A549 (cell line): ENCODE measurements around the gene PMPCA.
A peak's percentile ranks its signal among the peaks of the same experiment; 100 is the strongest.

Source experiments
- ATOH8 ChIP-seq: fragments of 250-450 bp; sonication (Bioruptor Pico); IDR thresholded peaks from 2 replicates; pipeline ENCODE4 v1.5.0; 2020; ENCODE audit warnings: low read depth, mild to moderate bottlenecking, moderate library complexity
- CHD2 ChIP-seq: fragments of 150-350 bp; IDR thresholded peaks from 2 replicates; pipeline ENCODE4 v1.6.1; 2014; ENCODE audit warnings: low read length; ENCODE audit not compliant: partially characterized antibody
- CHD4 ChIP-seq: fragments of 200-600 bp; sonication (generic); IDR thresholded peaks from 2 replicates; pipeline ENCODE4 v1.6.1; 2016; ENCODE audit warnings: antibody characterized with exemption, mild to moderate bottlenecking, borderline replicate concordance
- CTCF ChIP-seq: fragments of >200 bp; sonication (Bioruptor Twin); formaldehyde crosslinking; IDR thresholded peaks from 3 replicates; pipeline ENCODE4 v1.5.1; 2016
- ESRRA ChIP-seq: fragments of 150-350 bp; IDR thresholded peaks from 2 replicates; pipeline ENCODE4 v1.6.1; 2014; ENCODE audit warnings: mild to moderate bottlenecking, low read length, borderline replicate concordance
- MAX ChIP-seq: IDR thresholded peaks from 2 replicates; pipeline ENCODE4 v1.6.1; 2012
- POLR2A ChIP-seq: IDR thresholded peaks from 2 replicates; pipeline ENCODE4 v1.6.1; 2012; ENCODE audit warnings: mild to moderate bottlenecking, low read length
- REST ChIP-seq: fragments of 200-600 bp; sonication (generic); IDR thresholded peaks from 2 replicates; pipeline ENCODE4 v1.6.1; 2016; ENCODE audit warnings: antibody characterized with exemption, mild to moderate bottlenecking, moderate library complexity
- ZSCAN20 ChIP-seq: fragments of 250-450 bp; sonication (Bioruptor Pico); IDR thresholded peaks from 2 replicates; pipeline ENCODE4 v1.8.0; 2022; ENCODE audit warnings: mild to moderate bottlenecking, moderate library complexity

GRCh38 chr9:136439481-136440408 lies 29.3 kb downstream of the PMPCA start, which contains the start of gene INPP5E:
- TF ChIP-seq CTCF (peak; percentile 87), REST (no peak), MAX (no peak; the same call in 1 of the 2 replicates), CHD4 (no peak), ZSCAN20 (no peak), POLR2A (peak; percentile 59), ATOH8 (no peak), CHD2 (no peak), ESRRA (no peak)
